Kidney capillary endothelial cell (primary cell): ENCODE measurements around the gene DSG3.

ENCODE experiments used
- DNase-seq: peaks from one replicate; pipeline ENCODE4 v3.0.0-alpha.2; 2018; ENCODE audit warnings: low spot score

DSG3 gene

GRCh38 chr18:31516437-31516836 is 68.9 kb downstream of the DSG3 start:
- DNase-seq = no peak

- DNase-seq = no peak
Observed at GRCh38 chr18:31526374-31526773, 78.8 kb downstream of the DSG3 start.
